ENCODE data around the gene PI4KB. TPM values are rescaled to one million over a fixed set of nuclear protein-coding genes. Genes with fewer than 3 reads are reported as not detected.

The PI4KB gene
- total and polyA plus RNA-seq, 2 donors from 2014 or later: 43.5 to 60.9 TPM

- intact Hi-C loops (cut with DNase I): no loop called here
These were observed 39.3 kb downstream of the PI4KB start for GRCh38 chr1:151287767-151288500.

GRCh38 chr1:151287341-151287699 lies 39.9 kb downstream of the PI4KB start:
- no peak for TF ChIP-seq CTCF (IDR thresholded peaks at IDR 0.05; ENCODE audit: borderline replicate concordance, extremely low read depth, insufficient read depth)
- FAIRE-seq (no peak), DNase-seq (no peak)
- Histone ChIP-seq H3K27me3 (ENCODE audit: control insufficient read depth, insufficient read depth, low read length) (no peaks in the 10 kb centered on the region), H3K4me1 (ENCODE audit: control insufficient read depth in 2 of 3, insufficient read depth in 2 of 3, low read depth in 1 of 3, low read length in 3 of 3) (peaks cover 0 to 15% (median 0%) of the 10 kb centered on the region in 3 donors), H3K36me3 (ENCODE audit: control insufficient read depth in 2 of 3, insufficient read depth in 3 of 3, low read length in 3 of 3) (peaks cover 0 to 46% (median 28%) of the 10 kb centered on the region in 3 donors), H3K4me3 (ENCODE audit: low read length in 3 of 3) (no peak overlapping the region), H3K27ac (ENCODE audit: low read depth in 2 of 2, low read length in 2 of 2) (no peak overlapping the region), H3K9me3 (ENCODE audit: control insufficient read depth in 2 of 3, insufficient read depth in 1 of 3, low read length in 3 of 3) (no peaks in the 10 kb centered on the region), H3K9ac (ENCODE audit: low read length in 3 of 3) (no peak overlapping the region)
- intact Hi-C loops (cut with DNase I): no loop called here

More at GRCh38 chr1:151287767-151288500, 39.3 kb downstream of the PI4KB start:
- Histone ChIP-seq H3K4me3 (ENCODE audit: low read length in 3 of 3) (no peak overlapping the region), H3K36me3 (ENCODE audit: control insufficient read depth in 2 of 3, insufficient read depth in 3 of 3, low read length in 3 of 3) (peaks cover 0 to 52% (median 31%) of the 10 kb centered on the region in 3 donors), H3K27ac (ENCODE audit: low read depth in 2 of 2, low read length in 2 of 2) (no peak overlapping the region), H3K4me1 (ENCODE audit: control insufficient read depth in 2 of 3, insufficient read depth in 2 of 3, low read depth in 1 of 3, low read length in 3 of 3) (peaks cover 0 to 13% (median 0%) of the 10 kb centered on the region in 3 donors), H3K27me3 (ENCODE audit: control insufficient read depth, insufficient read depth, low read length) (no peaks in the 10 kb centered on the region), H3K9ac (ENCODE audit: low read length in 3 of 3) (no peak overlapping the region), H3K9me3 (ENCODE audit: control insufficient read depth in 2 of 3, insufficient read depth in 1 of 3, low read length in 3 of 3) (no peaks in the 10 kb centered on the region)
- FAIRE-seq: no peak
- DNase-seq: peak in 2 of 5 donors; percentile 47 to 70
- no peak for TF ChIP-seq CTCF (IDR thresholded peaks at IDR 0.05; ENCODE audit: borderline replicate concordance, extremely low read depth, insufficient read depth)

GRCh38 chr1:151286619-151287340 lies 40.4 kb downstream of the PI4KB start:
- no peak for TF ChIP-seq CTCF (IDR thresholded peaks at IDR 0.05; ENCODE audit: borderline replicate concordance, extremely low read depth, insufficient read depth)
- H3K27me3 ChIP-seq (ENCODE audit: control insufficient read depth, insufficient read depth, low read length): no peaks in the 10 kb centered on the region
- no peak overlapping the region for H3K4me3 ChIP-seq (ENCODE audit: low read length in 3 of 3)
- no peak overlapping the region for H3K27ac ChIP-seq (ENCODE audit: low read depth in 2 of 2, low read length in 2 of 2)
- H3K4me1 ChIP-seq (ENCODE audit: control insufficient read depth in 2 of 3, insufficient read depth in 2 of 3, low read depth in 1 of 3, low read length in 3 of 3): peaks cover 0 to 15% (median 0%) of the 10 kb centered on the region in 3 donors
- H3K36me3 ChIP-seq (ENCODE audit: control insufficient read depth in 2 of 3, insufficient read depth in 3 of 3, low read length in 3 of 3): peaks cover 0 to 44% (median 26%) of the 10 kb centered on the region in 3 donors
- intact Hi-C loops (cut with DNase I): no loop called here
- DNase-seq (no peak), FAIRE-seq (no peak)
- H3K9me3 ChIP-seq (ENCODE audit: control insufficient read depth in 2 of 3, insufficient read depth in 1 of 3, low read length in 3 of 3): no peaks in the 10 kb centered on the region
- H3K9ac ChIP-seq (ENCODE audit: low read length in 3 of 3): no peak overlapping the region
